ENCODE data around the gene BTBD1.
"Not testable (repeated sequence)": the region's sequence is repeated elsewhere in the genome, so short reads cannot be mapped to it uniquely, and the experiment has no call there.

BTBD1 gene

GRCh38 chr15:83053151-83053550 is 13.9 kb downstream of the BTBD1 start:
- no peak for TF ChIP-seq CTCF (IDR thresholded peaks at IDR 0.05; ENCODE audit: extremely low read depth, missing control alignments)
- no peak for DNase-seq (ENCODE audit: low spot score)

GRCh38 chr15:83046558-83047127 is 20.4 kb downstream of the BTBD1 start:
- TF ChIP-seq CTCF (IDR thresholded peaks at IDR 0.05; ENCODE audit: extremely low read depth, missing control alignments) = no peak
- no peak for DNase-seq (ENCODE audit: low spot score)

- no peak for DNase-seq (ENCODE audit: low spot score)
- no peak for TF ChIP-seq CTCF (IDR thresholded peaks at IDR 0.05; ENCODE audit: extremely low read depth, missing control alignments)
Measured at GRCh38 chr15:83044156-83044555, 22.9 kb downstream of the BTBD1 start.

GRCh38 chr15:83039206-83039605 is 27.8 kb downstream of the BTBD1 start:
- TF ChIP-seq CTCF (IDR thresholded peaks at IDR 0.05; ENCODE audit: extremely low read depth, missing control alignments) = no peak
- DNase-seq (ENCODE audit: low spot score) = no peak

GRCh38 chr15:83036253-83036652 is 30.8 kb downstream of the BTBD1 start:
- no peak for DNase-seq (ENCODE audit: low spot score)
- no peak for TF ChIP-seq CTCF (IDR thresholded peaks at IDR 0.05; ENCODE audit: extremely low read depth, missing control alignments)

GRCh38 chr15:83031234-83031633 is 35.8 kb downstream of the BTBD1 start:
- DNase-seq (ENCODE audit: low spot score) = not testable (repeated sequence)

- no peak for TF ChIP-seq CTCF (IDR thresholded peaks at IDR 0.05; ENCODE audit: extremely low read depth, missing control alignments)
- no peak for DNase-seq (ENCODE audit: low spot score)
Measured at GRCh38 chr15:83030021-83030420, 37.0 kb downstream of the BTBD1 start.

GRCh38 chr15:83018436-83018835 is 48.6 kb downstream of the BTBD1 start:
- DNase-seq (ENCODE audit: low spot score) = no peak
- no peak for TF ChIP-seq CTCF (IDR thresholded peaks at IDR 0.05; ENCODE audit: extremely low read depth, missing control alignments)

Data from GM20000 (cell line).